ENCODE measurements around the gene PCDH8. TPM values are rescaled to one million over a fixed set of nuclear protein-coding genes. Genes with fewer than 3 reads are reported as not detected.

Gene PCDH8
- polyA plus RNA-seq, 1 of the 3 experiments (the other 2 are of a cell fraction) = not detected

GRCh38 chr13:52840066-52840465 is 8.4 kb downstream of the PCDH8 start:
- no peaks in the 10 kb centered on the region for H3K36me3 ChIP-seq (replicated peaks in 1 of 2; ENCODE audit: control insufficient read depth in 1 of 2, insufficient read depth in 2 of 2, low read length in 1 of 2)
- POLR2A ChIA-PET = interaction anchor here (1.0 kb wide), 1 partner anchor 11 kb away, joined by 3 read pairs; no protein-coding TSS in a partner anchor

More at GRCh38 chr13:52840066-52840465, 8.4 kb downstream of the PCDH8 start:
- Histone ChIP-seq H3K27ac (ENCODE audit: low read depth in 2 of 2, low read length in 1 of 2) (no peak overlapping the region), H3F3A (replicated peaks; ENCODE audit: insufficient read depth) (no peaks in the 10 kb centered on the region), H3K27me3 (ENCODE audit: insufficient read depth) (peaks cover 3% of the 10 kb centered on the region; the same call in 1 of the 2 replicates), H3K79me2 (ENCODE audit: insufficient read depth) (no peaks in the 10 kb centered on the region), H3K4me1 (ENCODE audit: control insufficient read depth in 1 of 2, insufficient read depth in 2 of 2, low read depth in 1 of 2, low read length in 1 of 2) (peaks cover 0 to 12% of the 10 kb centered on the region in 2 experiments; a peak in 1 of 4 replicates), H4K20me1 (ENCODE audit: insufficient read depth) (no peaks in the 10 kb centered on the region), H3K4me2 (no peak overlapping the region), H3K9me3 (no peaks in the 10 kb centered on the region), H3K9ac (no peak overlapping the region), H2AFZ (ENCODE audit: low read depth) (no peak overlapping the region), H3K9me2 (no peaks in the 10 kb centered on the region), H3K4me3 (ENCODE audit: low read depth in 2 of 2, low read length in 1 of 2) (no peak overlapping the region)
- TF ChIP-seq EZH2phosphoT487 (IDR thresholded peaks at IDR 0.05; ENCODE audit: borderline replicate concordance, low read depth) = no peak
- TF ChIP-seq, protein P1, sequence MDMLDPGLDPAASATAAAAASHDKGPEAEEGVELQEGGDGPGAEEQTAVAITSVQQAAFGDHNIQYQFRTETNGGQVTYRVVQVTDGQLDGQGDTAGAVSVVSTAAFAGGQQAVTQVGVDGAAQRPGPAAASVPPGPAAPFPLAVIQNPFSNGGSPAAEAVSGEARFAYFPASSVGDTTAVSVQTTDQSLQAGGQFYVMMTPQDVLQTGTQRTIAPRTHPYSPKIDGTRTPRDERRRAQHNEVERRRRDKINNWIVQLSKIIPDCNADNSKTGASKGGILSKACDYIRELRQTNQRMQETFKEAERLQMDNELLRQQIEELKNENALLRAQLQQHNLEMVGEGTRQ (IDR thresholded peaks at IDR 0.05; ENCODE audit: borderline replicate concordance, low read depth, low read length) = no peak
- no peak for TF ChIP-seq EP300 (IDR thresholded peaks at IDR 0.05; ENCODE audit: borderline replicate concordance in 1 of 2, low read depth in 1 of 2, low read length in 1 of 2)
- no peak for TF ChIP-seq FOXJ3 (CRISPR knock-in tag; IDR thresholded peaks at IDR 0.05)
- TF ChIP-seq TEAD4 (IDR thresholded peaks at IDR 0.05; ENCODE audit: borderline replicate concordance, insufficient read depth) = no peak
- TF ChIP-seq ELF1 (IDR thresholded peaks at IDR 0.05) = no peak
- TF ChIP-seq YY1 (IDR thresholded peaks at IDR 0.05; ENCODE audit: low read depth) = no peak
- TF ChIP-seq RFX5 (IDR thresholded peaks at IDR 0.05; ENCODE audit: low read length) = no peak
- TF ChIP-seq GABPA (IDR thresholded peaks at IDR 0.05; ENCODE audit: low read depth) = no peak
- no peak for TF ChIP-seq RAD21 (IDR thresholded peaks at IDR 0.05; ENCODE audit: low read length)
- TF ChIP-seq ZBTB33 (IDR thresholded peaks at IDR 0.05; ENCODE audit: borderline replicate concordance, low read depth) = no peak
- no peak for TF ChIP-seq TCF12 (IDR thresholded peaks at IDR 0.05)
- no peak for TF ChIP-seq SMC3 (IDR thresholded peaks at IDR 0.05; ENCODE audit: low read depth, low read length)
- TF ChIP-seq NRF1 (IDR thresholded peaks at IDR 0.05; ENCODE audit: low read depth, low read length) = no peak
- TF ChIP-seq RCOR1 (IDR thresholded peaks at IDR 0.05; ENCODE audit: low read length) = no peak
- TF ChIP-seq JUND (IDR thresholded peaks at IDR 0.05) = no peak
- TF ChIP-seq, protein P2, sequence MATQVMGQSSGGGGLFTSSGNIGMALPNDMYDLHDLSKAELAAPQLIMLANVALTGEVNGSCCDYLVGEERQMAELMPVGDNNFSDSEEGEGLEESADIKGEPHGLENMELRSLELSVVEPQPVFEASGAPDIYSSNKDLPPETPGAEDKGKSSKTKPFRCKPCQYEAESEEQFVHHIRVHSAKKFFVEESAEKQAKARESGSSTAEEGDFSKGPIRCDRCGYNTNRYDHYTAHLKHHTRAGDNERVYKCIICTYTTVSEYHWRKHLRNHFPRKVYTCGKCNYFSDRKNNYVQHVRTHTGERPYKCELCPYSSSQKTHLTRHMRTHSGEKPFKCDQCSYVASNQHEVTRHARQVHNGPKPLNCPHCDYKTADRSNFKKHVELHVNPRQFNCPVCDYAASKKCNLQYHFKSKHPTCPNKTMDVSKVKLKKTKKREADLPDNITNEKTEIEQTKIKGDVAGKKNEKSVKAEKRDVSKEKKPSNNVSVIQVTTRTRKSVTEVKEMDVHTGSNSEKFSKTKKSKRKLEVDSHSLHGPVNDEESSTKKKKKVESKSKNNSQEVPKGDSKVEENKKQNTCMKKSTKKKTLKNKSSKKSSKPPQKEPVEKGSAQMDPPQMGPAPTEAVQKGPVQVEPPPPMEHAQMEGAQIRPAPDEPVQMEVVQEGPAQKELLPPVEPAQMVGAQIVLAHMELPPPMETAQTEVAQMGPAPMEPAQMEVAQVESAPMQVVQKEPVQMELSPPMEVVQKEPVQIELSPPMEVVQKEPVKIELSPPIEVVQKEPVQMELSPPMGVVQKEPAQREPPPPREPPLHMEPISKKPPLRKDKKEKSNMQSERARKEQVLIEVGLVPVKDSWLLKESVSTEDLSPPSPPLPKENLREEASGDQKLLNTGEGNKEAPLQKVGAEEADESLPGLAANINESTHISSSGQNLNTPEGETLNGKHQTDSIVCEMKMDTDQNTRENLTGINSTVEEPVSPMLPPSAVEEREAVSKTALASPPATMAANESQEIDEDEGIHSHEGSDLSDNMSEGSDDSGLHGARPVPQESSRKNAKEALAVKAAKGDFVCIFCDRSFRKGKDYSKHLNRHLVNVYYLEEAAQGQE (IDR thresholded peaks at IDR 0.05; ENCODE audit: low read depth, low read length) = no peak
- TF ChIP-seq FOXM1 (IDR thresholded peaks at IDR 0.05; ENCODE audit: low read depth) = no peak
- TF ChIP-seq POLR2AphosphoS5 (IDR thresholded peaks at IDR 0.05; ENCODE audit: low read depth, low read length) = no peak
- 51% methylated on average over 6 of the region's 6 CpGs for WGBS (ENCODE audit: low lambda C conversion rate)
- no peak for DNase-seq
- CTCF ChIA-PET = interaction anchor here (1.3 to 11.3 kb wide), 2 partner anchors 9 to 12 kb away, joined by 5 to 124 read pairs; no protein-coding TSS in a partner anchor

Data from SK-N-SH (cell line).